GM19468 (cell line): ENCODE data around the gene IQCE.
"Not testable (repeated sequence)": the region's sequence is repeated elsewhere in the genome, so short reads cannot be mapped to it uniquely, and the experiment has no call there.

Experiments
- ATAC-seq: cut with Tn5 transposase; IDR thresholded peaks from one replicate; pipeline ENCODE4 v1.9.1; 2021; ENCODE audit warnings: mild to moderate bottlenecking, moderate library complexity, moderate number of reproducible peaks; ENCODE audit not compliant: unreplicated experiment; ENCODE audit errors: extremely low read depth

IQCE gene

DNA sequence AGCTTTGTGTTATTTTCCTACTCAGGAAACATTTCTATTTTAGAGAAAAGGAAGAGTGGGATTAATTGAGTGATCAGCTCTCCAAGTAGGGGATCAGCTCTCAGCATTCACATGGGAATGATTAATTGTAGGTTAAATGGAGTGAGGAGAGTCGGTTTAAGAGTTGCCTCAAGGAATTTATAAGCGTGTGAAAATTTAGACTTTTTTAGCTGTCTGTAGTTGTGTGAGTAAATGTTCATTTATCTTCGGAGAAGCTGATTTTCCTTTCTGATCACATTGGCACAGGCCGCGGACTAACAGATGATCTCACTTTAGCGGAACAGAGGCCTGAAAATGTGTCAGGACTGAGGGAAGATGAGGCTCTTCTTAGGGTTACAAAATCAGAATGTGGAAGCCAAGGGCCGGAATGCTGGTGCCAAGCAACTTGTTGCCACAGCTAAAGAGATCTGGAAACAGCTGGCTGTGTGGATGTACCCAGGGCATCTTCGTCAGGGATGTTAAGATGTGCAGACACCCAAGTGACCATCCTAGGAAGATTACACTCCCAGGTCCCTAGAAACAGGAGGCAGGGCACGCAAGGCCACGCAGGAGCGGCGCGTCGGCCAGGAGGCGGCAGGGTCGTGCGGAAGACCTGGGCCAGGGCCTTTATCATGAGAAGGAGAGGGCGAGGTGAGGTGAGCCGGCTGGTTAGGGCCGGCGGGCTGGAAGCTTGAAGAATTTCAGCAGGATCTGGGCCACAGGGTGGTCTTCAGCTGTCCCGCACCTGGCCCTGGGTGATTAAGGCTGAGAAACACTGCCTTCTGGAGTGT lies 37.9 kb downstream of the IQCE start:
- no peak for ATAC-seq

DNA sequence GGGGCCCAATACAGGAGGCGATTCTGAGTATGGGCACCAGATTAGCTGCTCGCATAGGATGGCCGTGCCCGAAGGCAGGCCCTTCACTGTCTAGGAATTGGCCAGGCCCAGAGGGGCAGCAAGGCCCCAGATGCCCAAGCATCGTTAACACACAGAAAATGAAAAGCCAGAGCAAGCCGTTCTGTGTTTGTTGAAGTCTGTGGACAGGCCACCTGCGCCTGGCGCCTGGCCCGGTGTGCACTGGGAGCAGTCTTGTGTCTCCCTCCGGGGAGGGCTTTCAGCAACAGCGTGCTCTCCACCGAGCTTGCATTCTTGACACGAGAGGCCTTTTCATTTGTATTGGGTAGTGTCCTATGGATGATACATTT lies 38.5 kb downstream of the IQCE start:
- no peak for ATAC-seq

DNA sequence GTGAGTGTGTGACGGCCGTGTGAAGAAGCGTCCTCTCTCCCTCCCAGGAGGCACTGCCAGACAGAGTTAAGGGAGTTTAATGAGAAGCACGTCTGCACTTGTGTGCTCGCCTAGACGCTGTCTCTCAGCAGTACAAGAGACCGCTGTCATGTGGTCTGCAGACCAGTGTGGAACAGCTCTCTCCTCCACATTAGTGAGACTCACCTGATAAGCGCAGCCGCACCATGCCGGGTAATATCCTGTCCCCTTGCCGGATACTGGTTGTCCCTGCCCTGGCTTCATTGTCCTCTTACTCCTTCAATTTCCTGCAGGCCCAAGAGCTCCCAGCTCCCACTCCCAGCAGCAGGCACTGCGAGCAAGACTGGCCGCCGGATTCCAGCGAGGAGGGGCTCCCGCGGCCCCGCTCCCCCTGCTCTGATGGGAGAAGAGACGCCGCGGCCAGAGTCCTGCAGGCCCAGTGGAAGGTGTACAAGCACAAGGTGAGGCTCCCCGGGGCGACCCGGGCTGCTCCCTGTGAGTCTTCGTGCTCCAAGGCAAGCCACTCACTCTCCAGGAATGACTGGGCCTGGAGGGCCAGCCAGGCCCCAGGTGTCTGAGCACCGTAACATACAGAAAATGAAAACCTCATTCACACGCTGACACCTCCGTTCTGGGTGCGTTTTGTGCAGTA lies 39.5 kb downstream of the IQCE start:
- no peak for ATAC-seq

DNA sequence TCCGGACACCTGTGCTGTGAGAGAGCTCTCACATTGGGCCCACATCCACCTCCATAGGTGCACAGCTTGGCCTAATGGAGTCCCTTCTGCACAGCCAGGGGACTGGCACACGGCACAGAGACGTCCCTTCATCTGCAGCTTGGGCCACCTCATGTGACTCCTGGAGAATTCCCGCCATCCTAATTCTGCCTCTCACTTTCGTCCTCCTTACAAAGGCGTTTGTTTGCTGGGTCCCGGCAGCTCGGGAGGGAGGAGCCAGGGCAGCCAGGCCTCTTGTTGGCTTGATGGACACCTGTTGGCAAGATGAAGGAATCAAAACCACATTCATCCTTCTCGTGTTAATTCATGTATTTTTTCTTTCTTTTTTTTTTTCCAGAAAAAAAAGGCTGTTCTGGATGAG lies 42.3 kb downstream of the IQCE start:
- ATAC-seq, result no peak

DNA sequence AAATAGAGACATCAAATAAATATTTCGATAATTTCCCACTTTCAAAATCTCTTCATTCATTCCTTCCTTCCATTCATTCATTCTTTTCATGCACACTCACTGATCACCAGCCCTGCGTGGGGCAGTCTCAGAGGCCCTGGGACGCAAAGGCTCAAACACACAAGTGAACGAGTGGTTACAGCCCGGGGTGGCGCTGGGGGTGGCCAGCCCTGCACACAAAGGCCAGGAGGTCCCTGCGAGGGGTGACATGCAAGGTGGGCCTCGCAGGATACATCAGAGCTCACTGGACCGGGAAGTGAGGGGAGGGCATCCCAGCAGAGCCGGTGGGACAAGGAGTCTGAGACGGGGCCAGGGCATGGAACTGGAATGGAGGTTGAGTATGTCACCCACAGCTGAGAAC lies 43.1 kb downstream of the IQCE start:
- ATAC-seq, result no peak

DNA sequence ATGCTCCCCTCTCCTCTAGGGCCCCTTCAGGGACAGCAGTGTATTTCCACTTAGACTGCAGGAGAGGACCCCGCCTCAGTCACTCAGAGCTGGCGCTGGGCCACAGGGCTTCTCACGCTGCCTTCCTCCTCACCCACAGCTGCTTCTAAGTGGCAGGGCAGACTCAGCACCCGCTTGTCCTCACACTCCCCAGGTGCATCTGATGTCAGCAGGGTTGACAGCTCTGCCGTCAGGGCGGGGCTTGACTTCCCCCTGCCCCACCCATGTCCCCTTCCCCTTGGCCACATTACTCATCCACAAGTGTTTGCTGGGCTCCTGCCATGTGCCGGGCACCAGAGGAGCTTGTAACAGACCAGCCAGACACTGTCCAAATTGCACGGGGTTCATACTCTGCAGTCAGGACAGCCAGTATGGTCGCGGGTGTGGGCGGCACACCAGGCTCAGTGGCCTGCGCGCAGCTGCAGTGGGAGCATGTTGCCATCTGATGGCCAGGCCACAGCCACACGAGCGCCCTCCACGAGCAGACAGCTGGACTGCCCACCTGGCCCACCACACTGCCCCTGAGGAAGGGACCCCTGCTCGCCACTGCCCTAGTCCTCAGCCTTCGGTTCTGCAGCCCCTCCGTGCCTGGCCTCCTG lies 43.7 kb downstream of the IQCE start:
- ATAC-seq, result no peak

DNA sequence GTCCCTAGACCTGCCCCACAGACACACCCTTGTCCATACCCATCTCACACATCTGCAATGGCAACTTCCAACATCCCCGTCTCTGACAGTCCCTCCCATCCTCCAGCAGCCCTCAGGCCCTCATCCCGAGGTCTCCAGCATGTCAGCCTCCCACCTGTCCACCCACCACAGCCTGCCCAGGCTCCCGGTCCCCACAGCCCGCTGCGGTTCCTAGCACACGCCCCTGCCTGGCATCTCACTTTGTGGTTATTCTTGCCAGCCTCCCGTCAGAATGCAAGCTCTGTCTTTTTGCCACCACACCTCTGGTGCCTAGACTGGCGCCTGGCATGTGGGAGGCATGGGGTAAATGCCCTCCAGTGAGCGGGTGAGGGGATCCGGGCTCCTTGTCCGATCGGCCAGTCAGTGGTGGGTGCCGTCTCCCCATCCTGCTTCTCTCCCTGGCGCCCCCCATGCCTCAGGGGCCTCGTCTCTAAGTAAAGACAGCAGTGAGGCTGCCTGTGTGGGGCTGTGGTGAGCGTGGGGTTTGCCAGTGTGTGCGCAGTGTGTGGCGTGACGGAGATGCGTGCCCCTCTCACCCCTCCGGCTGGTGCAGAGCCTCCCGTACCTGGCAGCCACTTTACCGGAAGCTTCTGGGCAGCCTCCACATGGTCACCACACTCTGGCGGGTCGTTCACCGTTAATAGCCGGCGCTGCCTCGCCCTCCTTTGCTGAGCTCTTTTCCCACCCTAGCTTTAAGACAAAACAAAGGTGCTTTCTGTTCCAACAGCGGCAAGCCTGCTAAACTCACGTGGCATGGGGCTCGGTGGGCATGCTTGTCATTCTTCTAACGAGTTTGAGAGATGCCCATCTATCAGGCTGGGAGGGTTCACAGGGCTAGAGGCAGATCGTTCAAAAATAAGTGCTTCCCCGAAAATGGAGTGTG lies 44.5 kb downstream of the IQCE start:
- no peak for ATAC-seq

DNA sequence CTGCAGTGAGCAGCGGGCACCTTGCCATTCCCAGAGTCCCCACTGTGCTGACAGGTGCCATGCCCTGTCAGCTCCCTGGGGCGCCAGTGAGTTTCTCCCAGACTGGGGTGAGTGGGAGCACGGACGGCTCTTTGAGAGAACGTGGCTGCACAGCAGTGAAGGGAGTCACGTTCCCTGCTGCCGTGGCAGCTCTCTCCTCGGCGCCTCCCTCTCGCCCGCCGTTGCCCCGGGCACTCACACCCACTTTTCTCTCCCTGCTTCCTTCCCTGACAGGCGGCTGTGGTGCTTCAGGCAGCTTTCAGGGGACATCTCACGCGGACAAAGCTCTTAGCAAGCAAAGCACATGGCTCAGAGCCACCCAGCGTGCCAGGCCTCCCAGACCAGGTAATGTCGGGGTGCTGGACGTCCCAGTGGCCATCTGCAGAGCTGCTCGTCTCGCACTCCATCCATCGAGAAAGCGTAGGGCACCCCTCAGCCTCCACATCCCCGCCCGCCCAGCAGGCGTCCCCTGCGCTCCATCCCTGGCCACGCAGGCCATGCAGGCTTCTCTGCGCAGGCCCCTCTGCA lies 45.9 kb downstream of the IQCE start:
- ATAC-seq, result no peak

DNA sequence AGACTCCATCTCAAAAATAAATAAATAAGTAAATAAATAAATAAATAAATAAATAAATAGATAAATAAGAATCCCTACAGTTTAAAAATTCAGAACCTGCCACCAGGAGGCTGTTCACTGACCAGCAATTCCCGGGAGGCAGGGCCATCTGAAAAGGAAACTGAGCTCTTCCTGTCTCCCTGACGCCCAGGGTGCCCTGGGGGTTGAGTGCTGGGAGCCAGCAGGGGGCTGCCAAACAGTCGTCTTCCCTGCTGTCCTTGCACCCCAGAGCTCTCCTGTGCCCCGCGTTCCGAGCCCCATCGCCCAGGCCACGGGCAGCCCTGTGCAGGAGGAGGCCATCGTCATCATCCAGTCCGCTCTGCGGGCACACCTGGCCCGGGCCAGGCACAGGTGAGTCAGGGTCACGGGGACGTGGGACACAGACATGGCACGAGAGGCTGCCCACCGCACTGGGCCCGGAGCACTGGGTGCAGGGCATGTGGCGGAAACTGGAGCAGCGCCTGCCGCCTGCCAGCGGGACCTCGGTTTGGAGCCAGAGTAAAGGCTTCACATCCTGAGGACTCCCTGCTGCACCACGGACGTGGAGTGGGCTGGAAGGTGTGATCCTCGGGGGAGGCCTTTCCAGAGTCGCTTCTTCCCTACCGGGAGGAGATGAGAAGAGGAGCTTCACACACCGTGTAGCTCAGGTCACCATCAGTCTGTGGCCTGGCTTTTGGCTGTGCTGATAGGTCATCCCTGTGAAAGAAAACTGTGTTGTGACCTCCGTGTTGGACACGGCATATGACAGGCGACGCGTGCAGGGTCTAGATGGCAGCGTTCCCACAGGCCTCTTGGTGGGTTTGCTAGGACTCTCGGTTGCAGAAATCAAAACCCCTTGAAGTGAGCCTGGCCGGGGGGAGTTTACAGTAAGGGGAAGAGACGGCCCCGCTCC lies 47.1 kb downstream of the IQCE start:
- no peak for ATAC-seq

DNA sequence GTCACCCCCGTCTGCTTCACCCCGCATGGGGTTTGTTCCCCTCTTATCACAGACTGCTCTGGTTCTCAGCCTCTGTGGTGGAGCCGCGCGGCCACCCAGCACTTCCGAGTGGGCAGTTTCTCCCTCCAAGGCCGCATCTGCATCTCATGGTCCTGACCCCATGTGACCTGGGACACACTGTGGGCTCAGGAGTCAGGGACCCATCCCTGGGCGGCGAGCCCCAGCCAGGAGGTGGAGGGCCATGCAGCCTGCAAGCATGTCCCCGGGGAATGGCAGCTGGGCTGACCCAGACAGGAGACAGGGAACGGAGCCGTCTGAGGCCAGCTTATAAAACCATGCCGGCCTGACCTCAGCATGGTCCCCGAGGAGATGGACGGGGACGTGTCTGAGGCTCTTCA lies 47.8 kb downstream of the IQCE start:
- no peak for ATAC-seq

DNA sequence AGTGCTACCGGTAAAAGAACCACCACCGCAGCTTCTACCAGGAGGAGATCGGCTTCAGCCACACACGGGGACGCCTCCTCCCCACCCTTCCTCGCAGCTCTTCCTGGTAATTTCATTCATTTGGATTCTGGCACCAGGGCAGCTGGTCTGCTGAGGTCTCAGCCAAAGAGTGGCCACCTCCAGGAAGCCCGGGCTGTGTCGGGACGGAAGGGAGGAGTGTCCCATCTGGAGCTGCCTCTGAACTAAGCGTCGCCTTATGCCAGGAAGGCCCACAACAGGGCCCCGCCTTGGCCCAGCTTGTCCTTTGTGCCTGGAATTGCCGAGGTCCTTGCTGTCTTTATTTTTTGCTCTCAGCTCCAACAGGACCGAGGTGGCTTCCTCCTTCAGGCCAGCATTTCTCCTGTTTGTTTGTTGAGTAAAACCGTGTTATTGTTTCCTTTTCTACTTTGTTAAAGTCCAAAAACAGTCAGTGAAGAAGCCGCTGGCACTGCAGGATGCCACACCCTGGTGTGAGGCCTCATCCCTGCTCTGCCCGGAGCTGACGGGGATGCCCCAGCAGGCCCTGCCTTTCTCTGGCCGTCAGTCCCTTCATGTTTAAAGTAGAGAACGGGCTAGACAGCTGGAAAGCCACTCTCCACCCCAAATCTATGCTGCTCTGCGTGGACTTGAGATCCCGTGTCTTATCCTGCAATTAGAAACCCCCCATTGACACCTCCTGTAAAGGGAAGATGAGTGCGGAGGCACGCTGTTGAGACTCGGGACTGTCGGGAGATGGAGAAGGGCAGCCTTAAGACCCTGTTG lies 48.5 kb downstream of the IQCE start:
- ATAC-seq, result no peak

DNA sequence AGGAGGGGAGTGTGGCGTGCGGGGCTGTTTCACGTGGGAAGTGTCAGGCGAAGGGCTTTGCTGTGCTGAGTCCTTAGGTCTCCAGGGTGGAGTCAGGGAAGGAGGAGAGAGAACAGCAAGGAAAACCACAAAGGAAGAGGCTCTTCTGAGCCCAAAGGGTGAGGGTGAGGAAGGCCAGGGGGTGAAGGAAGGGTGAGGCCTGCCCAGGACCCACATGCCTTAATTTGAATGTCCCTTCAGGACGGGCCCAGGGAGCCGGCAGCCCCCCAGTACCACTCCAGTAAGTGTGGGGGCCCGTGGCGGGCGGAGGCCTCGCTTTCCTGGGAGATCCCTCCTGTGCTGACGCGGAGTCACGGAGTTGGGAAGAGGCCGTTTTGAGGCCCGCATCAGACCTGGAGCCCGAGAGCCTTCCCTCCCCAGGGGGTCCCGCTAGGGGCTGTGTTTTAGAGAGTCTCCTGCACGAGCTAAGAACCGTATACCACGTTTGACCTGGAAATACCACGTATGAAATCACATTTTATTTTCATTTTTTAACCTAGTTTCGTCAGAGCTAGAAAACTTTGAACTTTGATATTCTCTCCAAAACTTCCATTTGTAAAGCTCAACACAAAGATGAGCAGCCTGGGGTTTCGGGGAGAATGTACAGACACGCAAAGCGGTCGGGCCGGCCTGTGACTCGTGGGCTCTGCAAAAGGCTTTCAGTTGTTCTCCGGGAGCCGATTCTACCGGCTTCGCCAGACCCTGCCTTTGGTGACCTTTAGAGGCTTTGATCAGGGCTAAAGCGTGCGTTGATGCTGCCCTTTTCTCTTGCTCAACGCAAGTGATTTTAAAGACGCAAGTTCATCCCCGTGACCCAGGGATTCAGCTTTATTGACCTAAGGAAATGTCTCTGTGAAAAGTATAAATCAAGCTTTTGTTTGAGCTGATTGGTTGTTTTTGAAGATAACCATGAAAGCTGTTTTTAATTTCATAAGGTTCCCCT lies 49.4 kb downstream of the IQCE start:
- ATAC-seq, result no peak

DNA sequence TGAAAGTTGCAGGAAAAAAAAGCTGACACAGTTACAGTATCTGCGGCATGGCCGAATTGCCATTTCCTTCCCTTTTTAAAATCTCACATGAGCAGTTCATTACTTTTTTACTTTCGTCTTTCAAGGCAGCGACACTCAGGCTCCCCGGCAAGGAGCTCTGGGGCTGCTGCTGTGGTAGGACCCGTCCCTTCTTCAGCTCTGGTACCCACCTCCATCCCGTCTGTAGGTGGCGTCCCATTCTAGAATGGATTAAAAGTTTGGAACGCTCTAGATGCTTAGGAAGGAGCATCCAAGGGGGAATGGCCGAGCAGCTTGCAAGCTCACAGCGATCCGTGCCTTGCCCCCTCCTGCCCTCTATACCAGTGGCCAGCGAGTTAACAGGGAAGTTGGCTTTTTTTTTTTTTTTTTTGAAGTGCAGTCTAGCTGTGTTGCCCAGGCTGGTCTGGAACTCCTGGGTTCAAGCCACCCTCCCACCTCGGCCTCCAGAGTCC lies 50.2 kb downstream of the IQCE start:
- no peak for ATAC-seq

DNA sequence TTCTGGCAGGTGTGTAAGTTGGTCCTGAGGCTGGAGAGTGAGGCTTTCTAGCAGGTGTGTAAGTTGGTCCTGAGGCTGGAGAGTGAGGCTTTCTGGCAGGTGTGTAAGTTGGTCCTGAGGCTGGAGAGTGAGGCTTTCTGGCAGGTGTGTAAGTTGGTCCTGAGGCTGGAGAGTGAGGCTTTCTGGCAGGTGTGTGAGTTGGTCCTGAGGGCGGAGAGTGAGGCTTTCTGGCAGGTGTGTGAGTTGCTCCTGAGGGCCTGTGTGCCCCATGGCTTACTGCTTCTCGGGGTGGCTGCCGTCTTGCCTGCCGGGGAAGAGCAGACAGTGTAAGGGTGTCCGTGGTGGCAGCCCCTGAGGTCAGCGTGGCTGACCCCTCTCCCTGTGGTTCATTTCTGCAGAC lies 50.9 kb downstream of the IQCE start:
- not testable (repeated sequence) for ATAC-seq

DNA sequence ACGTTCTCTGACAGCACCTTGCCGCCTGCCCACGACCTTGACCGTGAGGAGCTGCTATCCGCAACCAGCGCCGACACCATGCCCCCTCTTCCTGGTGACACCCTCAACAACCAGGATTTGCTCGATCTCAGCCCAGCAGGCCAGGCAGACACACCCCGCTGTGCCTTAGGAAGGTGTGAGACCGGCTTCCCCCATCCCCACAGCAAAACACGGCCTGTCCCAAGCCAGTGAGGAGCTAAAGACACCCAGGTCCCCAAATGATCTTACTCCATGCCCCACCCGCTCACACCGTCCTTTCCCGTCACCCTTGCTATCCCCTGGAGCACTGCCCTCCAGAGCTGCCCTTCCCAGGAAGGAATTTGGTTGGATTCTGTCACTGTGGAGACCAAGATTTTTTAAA lies 51.7 kb downstream of the IQCE start:
- ATAC-seq, result no peak

DNA sequence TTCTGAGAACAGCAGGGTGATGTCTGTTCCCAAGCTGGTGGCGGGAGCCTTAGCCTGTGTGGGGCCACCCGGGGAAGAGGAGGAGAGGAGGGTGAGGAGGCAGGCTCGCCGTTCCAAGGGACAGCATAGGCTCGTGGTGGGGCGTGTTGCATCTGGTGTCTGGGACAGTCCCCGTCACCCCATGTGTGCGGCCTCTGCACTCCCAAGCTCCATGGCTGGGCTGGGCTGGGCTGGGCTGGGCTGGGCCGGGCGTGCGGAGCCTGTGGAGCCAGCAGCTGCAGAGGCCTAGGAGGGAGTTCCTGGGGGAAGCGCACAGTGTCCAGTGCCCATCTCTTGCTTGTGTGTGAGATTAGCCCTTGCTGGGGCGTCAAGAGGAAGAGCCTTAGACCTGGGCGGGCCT lies 52.1 kb downstream of the IQCE start:
- ATAC-seq, result no peak

DNA sequence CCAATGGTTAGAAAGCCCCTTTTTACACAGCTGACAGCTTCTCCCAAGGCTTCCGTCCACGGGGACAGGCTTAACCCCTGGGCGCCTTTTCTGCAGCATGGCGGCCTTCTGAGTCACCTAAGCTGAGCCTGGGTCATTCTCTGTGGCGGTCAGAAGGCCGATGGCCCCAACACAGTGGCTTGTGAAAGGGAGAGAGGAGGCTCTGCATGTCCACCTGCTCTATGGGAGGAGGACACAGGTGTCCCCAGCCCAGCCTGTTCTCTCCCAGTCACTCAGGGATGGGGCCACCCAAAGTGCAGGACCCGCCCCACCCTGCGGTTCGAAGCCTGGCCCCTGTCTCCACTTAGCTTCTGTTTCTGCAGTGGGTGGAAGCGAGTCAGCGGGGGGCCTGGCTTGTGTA lies 52.6 kb downstream of the IQCE start:
- no peak for ATAC-seq
